Measurements from ENCODE around the gene GNA12. TPM values are rescaled to one million over a fixed set of nuclear protein-coding genes. Genes with fewer than 3 reads are reported as not detected.
A peak's percentile ranks its signal among the peaks of the same experiment; 100 is the strongest.

The GNA12 gene
- total RNA-seq, 4 donors from 2014 or later = 26.3 to 54.8 (median 36.9) TPM

- no peak for TF ChIP-seq CTCF (IDR thresholded peaks at IDR 0.05)
- DNase-seq (ENCODE audit: low spot score) (no peak), ATAC-seq (ENCODE audit: low FRiP score) (no peak)
These were observed 32.1 kb upstream of the GNA12 start for GRCh38 chr7:2876031-2876731.

- no peak for DNase-seq (ENCODE audit: low spot score)
- no peak for ATAC-seq (ENCODE audit: low FRiP score)
These were observed 29.8 kb upstream of the GNA12 start for GRCh38 chr7:2873686-2874551.

GRCh38 chr7:2873146-2873545 is 29.0 kb upstream of the GNA12 start:
- DNase-seq (ENCODE audit: low spot score) (no peak), ATAC-seq (ENCODE audit: low FRiP score) (no peak)
- TF ChIP-seq CTCF (IDR thresholded peaks at IDR 0.05) = no peak

More at GRCh38 chr7:2873686-2874551, 29.8 kb upstream of the GNA12 start:
- TF ChIP-seq CTCF (IDR thresholded peaks at IDR 0.05) = no peak

- no peak for TF ChIP-seq CTCF (IDR thresholded peaks at IDR 0.05)
- no peak for DNase-seq (ENCODE audit: low spot score)
These were observed 28.3 kb upstream of the GNA12 start for GRCh38 chr7:2872296-2872874.

GRCh38 chr7:2870471-2870931 is 26.4 kb upstream of the GNA12 start:
- TF ChIP-seq CTCF (IDR thresholded peaks at IDR 0.05) = no peak
- DNase-seq (ENCODE audit: low spot score) (no peak), ATAC-seq (ENCODE audit: low FRiP score) (peak; percentile 38)

More at GRCh38 chr7:2872296-2872874, 28.3 kb upstream of the GNA12 start:
- ATAC-seq (ENCODE audit: low FRiP score) = no peak

GRCh38 chr7:2869981-2870380 is 25.9 kb upstream of the GNA12 start:
- no peak for TF ChIP-seq CTCF (IDR thresholded peaks at IDR 0.05)
- no peak for ATAC-seq (ENCODE audit: low FRiP score)
- no peak for DNase-seq (ENCODE audit: low spot score)
